Neural progenitor cell (in vitro differentiated cells): ENCODE results near the gene NCOR1. TPM values are rescaled to one million over a fixed set of nuclear protein-coding genes. Genes with fewer than 3 reads are reported as not detected.

Experiments
- DNase-seq: peaks from one replicate; pipeline ENCODE4 v3.0.0-alpha.2; 2016; ENCODE audit warnings: low spot score
- H2AFZ ChIP-seq: fragments of 200-600 bp; sonication (generic); replicated peaks from 2 replicates; pipeline ENCODE4 v1.6.1; 2016; ENCODE audit warnings: antibody characterized with exemption
- H3F3A ChIP-seq: fragments of 200-600 bp; sonication (generic); 2 replicates; pipeline ENCODE4 v1.6.1; 2016; ENCODE audit warnings: antibody characterized with exemption, low read depth
- H3K27ac ChIP-seq: fragments of 200-600 bp; sonication (generic); 2 replicates; pipeline ENCODE4 v1.5.1; 2016; ENCODE audit warnings: mild to moderate bottlenecking
- H3K27me3 ChIP-seq: fragments of 200-600 bp; sonication (generic); 2 replicates; pipeline ENCODE4 v1.6.1; 2016; ENCODE audit warnings: mild to moderate bottlenecking, moderate library complexity
- H3K36me3 ChIP-seq: fragments of 200-600 bp; sonication (generic); 2 replicates; pipeline ENCODE4 v1.5.1; 2016
- H3K4me1 ChIP-seq: fragments of 200-600 bp; sonication (generic); 2 replicates; pipeline ENCODE4 v1.6.1; 2016; ENCODE audit warnings: mixed run types
- H3K4me2 ChIP-seq: fragments of 200-600 bp; sonication (generic); 2 replicates; pipeline ENCODE4 v1.6.1; 2016
- H3K4me3 ChIP-seq: fragments of 200-600 bp; sonication (generic); 2 replicates; pipeline ENCODE4 v1.5.1; 2016
- H3K79me2 ChIP-seq: fragments of 200-600 bp; sonication (generic); 2 replicates; pipeline ENCODE4 v1.6.1; 2016; ENCODE audit warnings: low read depth
- H3K9ac ChIP-seq: fragments of 200-600 bp; sonication (generic); 2 replicates; pipeline ENCODE4 v1.6.1; 2016
- H3K9me3 ChIP-seq: fragments of 200-600 bp; sonication (generic); 2 replicates; pipeline ENCODE4 v1.5.1; 2016; ENCODE audit warnings: low read depth
- H4K20me1 ChIP-seq: fragments of 200-600 bp; sonication (generic); 2 replicates; pipeline ENCODE4 v1.6.1; 2016; ENCODE audit warnings: low read depth
- H3K27ac Mint-ChIP-seq: 3 replicates; pipeline ENCODE4 v1.8.0; 2021; ENCODE audit warnings: mixed read lengths
- H3K27me3 Mint-ChIP-seq: 2 replicates; pipeline ENCODE4 v1.8.0; 2022; ENCODE audit warnings: low read depth, mild to moderate bottlenecking, inconsistent platforms, moderate library complexity, mixed read lengths; ENCODE audit not compliant: insufficient read depth
- H3K36me3 Mint-ChIP-seq: 3 replicates; pipeline ENCODE4 v1.8.0; 2021; ENCODE audit warnings: mixed read lengths
- H3K4me1 Mint-ChIP-seq: 3 replicates; pipeline ENCODE4 v1.8.0; 2021; ENCODE audit warnings: mixed read lengths
- H3K4me3 Mint-ChIP-seq: 3 replicates; pipeline ENCODE4 v1.8.0; 2021; ENCODE audit warnings: mild to moderate bottlenecking, moderate library complexity, mixed read lengths
- H3K9me3 Mint-ChIP-seq: 3 replicates; pipeline ENCODE4 v1.8.0; 2020; ENCODE audit warnings: mixed read lengths
- CTCF ChIP-seq: fragments of 200-600 bp; sonication (generic); IDR thresholded peaks from 2 replicates; pipeline ENCODE4 v1.5.1; 2017; ENCODE audit warnings: antibody characterized with exemption, mild to moderate bottlenecking
- EZH2 ChIP-seq: fragments of 200-600 bp; sonication (generic); IDR thresholded peaks from 2 replicates; pipeline ENCODE4 v1.6.1; 2017; ENCODE audit warnings: antibody characterized with exemption, mild to moderate bottlenecking, moderate library complexity
- EZH2phosphoT487 ChIP-seq: fragments of 200-600 bp; sonication (generic); IDR thresholded peaks from 2 replicates; pipeline ENCODE4 v1.6.1; 2017; ENCODE audit warnings: antibody characterized with exemption
- total RNA-seq: library from RNA; depleted of rRNA; stranded (reverse); fragments of >200 nt; gene quantifications from 2 replicates; pipeline ENCODE4 v1.2.3, GENCODE V29; 2015; ENCODE audit warnings: low replicate concordance

The NCOR1 gene
- total RNA-seq, 1 donor from 2014 or later: 86.8 TPM

DNA sequence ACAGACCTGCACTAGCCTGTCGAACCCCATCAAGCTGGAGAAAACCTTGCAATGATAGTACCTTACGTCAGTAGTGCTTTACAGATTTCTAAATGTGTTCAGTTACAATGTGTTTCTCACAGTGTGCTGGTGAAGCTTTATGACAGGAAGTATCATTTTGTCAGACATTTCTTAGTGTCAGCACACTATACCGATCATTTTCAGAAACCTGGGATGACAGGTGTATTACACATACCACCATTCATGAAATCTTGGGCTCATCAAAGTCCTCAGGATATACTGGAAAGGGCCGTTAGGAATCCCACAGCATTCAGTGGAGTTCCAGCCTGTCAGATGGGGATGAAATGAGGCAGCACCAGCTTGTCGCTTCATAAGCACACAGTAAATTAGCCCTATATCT is 188.4 kb downstream of the NCOR1 start:
- no peak overlapping the region for H2AFZ ChIP-seq
- H4K20me1 ChIP-seq: no peaks in the 10 kb centered on the region
- peaks cover 51% of the 10 kb centered on the region for H3K36me3 Mint-ChIP-seq
- H3F3A ChIP-seq: no peaks in the 10 kb centered on the region
- peaks cover 20% of the 10 kb centered on the region for H3K36me3 ChIP-seq
- H3K9ac ChIP-seq: no peak overlapping the region
- H3K4me3 ChIP-seq: no peak overlapping the region
- no peak overlapping the region for H3K27ac Mint-ChIP-seq
- no peaks in the 10 kb centered on the region for H3K9me3 ChIP-seq
- TF ChIP-seq EZH2phosphoT487 (no peak), EZH2 (no peak), CTCF (no peak)
- H3K27me3 Mint-ChIP-seq: no peaks in the 10 kb centered on the region
- H3K4me2 ChIP-seq: no peak overlapping the region
- no peak for DNase-seq
- no peaks in the 10 kb centered on the region for H3K9me3 Mint-ChIP-seq
- no peak overlapping the region for H3K4me3 Mint-ChIP-seq
- no peaks in the 10 kb centered on the region for H3K4me1 Mint-ChIP-seq
- no peak overlapping the region for H3K27ac ChIP-seq
- H3K79me2 ChIP-seq: peaks cover 5% of the 10 kb centered on the region
- H3K27me3 ChIP-seq: no peaks in the 10 kb centered on the region
- no peaks in the 10 kb centered on the region for H3K4me1 ChIP-seq

GRCh38 chr17:16025202-16025601 is 190.1 kb downstream of the NCOR1 start:
- peaks cover 53% of the 10 kb centered on the region for H3K36me3 Mint-ChIP-seq
- no peak overlapping the region for H3K27ac ChIP-seq
- H3K36me3 ChIP-seq: peaks cover 15% of the 10 kb centered on the region
- no peak for DNase-seq
- peaks cover 16% of the 10 kb centered on the region for H3K79me2 ChIP-seq
- no peak overlapping the region for H3K4me3 ChIP-seq
- no peaks in the 10 kb centered on the region for H3K27me3 ChIP-seq
- no peaks in the 10 kb centered on the region for H3F3A ChIP-seq
- no peaks in the 10 kb centered on the region for H4K20me1 ChIP-seq
- TF ChIP-seq EZH2 (no peak), CTCF (no peak), EZH2phosphoT487 (no peak)
- no peak overlapping the region for H3K4me2 ChIP-seq
- no peaks in the 10 kb centered on the region for H3K27me3 Mint-ChIP-seq
- no peak overlapping the region for H3K9ac ChIP-seq
- no peaks in the 10 kb centered on the region for H3K9me3 ChIP-seq
- no peak overlapping the region for H2AFZ ChIP-seq
- H3K27ac Mint-ChIP-seq: peak overlapping the region; percentile 61
- no peaks in the 10 kb centered on the region for H3K4me1 ChIP-seq
- no peak overlapping the region for H3K4me3 Mint-ChIP-seq
- H3K9me3 Mint-ChIP-seq: no peaks in the 10 kb centered on the region
- no peaks in the 10 kb centered on the region for H3K4me1 Mint-ChIP-seq

- Histone ChIP-seq H2AFZ (no peak overlapping the region), H3K27me3 (no peaks in the 10 kb centered on the region), H3K4me3 (no peak overlapping the region), H3K4me1 (no peaks in the 10 kb centered on the region), H3K36me3 (peaks cover 15% of the 10 kb centered on the region), H3K79me2 (peaks cover 20% of the 10 kb centered on the region), H3K9ac (no peak overlapping the region), H3F3A (no peaks in the 10 kb centered on the region), H4K20me1 (no peaks in the 10 kb centered on the region), H3K4me2 (no peak overlapping the region), H3K9me3 (no peaks in the 10 kb centered on the region), H3K27ac (no peak overlapping the region)
- Mint-ChIP-seq H3K27ac (no peak overlapping the region), H3K4me3 (no peak overlapping the region), H3K27me3 (no peaks in the 10 kb centered on the region), H3K9me3 (no peaks in the 10 kb centered on the region), H3K36me3 (peaks cover 49% of the 10 kb centered on the region), H3K4me1 (no peaks in the 10 kb centered on the region)
- TF ChIP-seq EZH2phosphoT487: no peak
- TF ChIP-seq EZH2: no peak
- TF ChIP-seq CTCF: no peak
- DNase-seq: no peak
Measured at GRCh38 chr17:16023881-16024280, 191.5 kb downstream of the NCOR1 start.

GRCh38 chr17:16019347-16019746 is 196.0 kb downstream of the NCOR1 start:
- no peak for TF ChIP-seq EZH2phosphoT487
- TF ChIP-seq CTCF: no peak
- TF ChIP-seq EZH2: no peak
- Histone ChIP-seq H3K27ac (no peak overlapping the region), H3K79me2 (peaks cover 31% of the 10 kb centered on the region), H3K36me3 (peaks cover 20% of the 10 kb centered on the region), H3K4me1 (no peaks in the 10 kb centered on the region), H2AFZ (no peak overlapping the region), H3K4me3 (no peak overlapping the region), H3K9ac (no peak overlapping the region), H4K20me1 (no peaks in the 10 kb centered on the region), H3F3A (no peaks in the 10 kb centered on the region), H3K27me3 (no peaks in the 10 kb centered on the region), H3K4me2 (no peak overlapping the region), H3K9me3 (no peaks in the 10 kb centered on the region)
- Mint-ChIP-seq H3K27me3 (no peaks in the 10 kb centered on the region), H3K4me3 (no peak overlapping the region), H3K9me3 (no peaks in the 10 kb centered on the region), H3K4me1 (no peaks in the 10 kb centered on the region), H3K27ac (no peak overlapping the region), H3K36me3 (peaks cover 38% of the 10 kb centered on the region)
- DNase-seq: no peak
